SW 1271 (cell line): ENCODE measurements around the gene KRT7.

Experiments used
- DNase-seq, 2 experiments: peaks; one replicate each; lab custom pipeline; 2025; lab: John Stamatoyannopoulos, UW

Gene KRT7

DNA sequence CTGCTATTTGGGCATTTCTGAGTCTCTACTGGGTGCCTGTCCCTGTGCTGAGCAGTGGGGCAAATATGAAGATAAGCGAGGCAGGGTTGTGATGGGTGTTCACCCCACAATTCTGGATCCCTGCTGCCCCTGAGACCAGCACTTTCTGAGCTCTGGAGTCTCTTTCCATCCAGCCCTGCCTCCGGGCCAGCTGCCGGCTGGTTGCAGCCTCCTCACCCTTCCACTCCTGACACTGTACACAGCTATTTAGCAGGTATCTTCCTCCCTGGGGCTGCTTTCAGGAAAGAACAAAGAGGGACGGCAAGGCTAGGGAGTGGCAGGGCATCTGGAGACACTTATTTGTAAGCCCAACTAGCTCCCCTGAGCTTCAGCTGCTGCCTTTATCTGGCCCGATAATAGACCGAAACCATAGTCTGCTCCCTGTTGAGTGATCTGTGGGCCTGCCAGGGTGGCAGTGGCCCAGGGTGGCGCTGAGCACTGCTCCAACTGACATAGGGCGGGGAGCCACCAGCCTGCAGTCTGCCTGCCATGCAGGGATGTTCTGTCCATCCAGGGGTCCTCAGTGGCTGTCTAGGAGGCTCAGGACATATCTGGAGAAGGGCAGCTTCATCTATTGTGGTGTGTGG lies 33.6 kb upstream of the KRT7 start:
- no peak for DNase-seq

DNA sequence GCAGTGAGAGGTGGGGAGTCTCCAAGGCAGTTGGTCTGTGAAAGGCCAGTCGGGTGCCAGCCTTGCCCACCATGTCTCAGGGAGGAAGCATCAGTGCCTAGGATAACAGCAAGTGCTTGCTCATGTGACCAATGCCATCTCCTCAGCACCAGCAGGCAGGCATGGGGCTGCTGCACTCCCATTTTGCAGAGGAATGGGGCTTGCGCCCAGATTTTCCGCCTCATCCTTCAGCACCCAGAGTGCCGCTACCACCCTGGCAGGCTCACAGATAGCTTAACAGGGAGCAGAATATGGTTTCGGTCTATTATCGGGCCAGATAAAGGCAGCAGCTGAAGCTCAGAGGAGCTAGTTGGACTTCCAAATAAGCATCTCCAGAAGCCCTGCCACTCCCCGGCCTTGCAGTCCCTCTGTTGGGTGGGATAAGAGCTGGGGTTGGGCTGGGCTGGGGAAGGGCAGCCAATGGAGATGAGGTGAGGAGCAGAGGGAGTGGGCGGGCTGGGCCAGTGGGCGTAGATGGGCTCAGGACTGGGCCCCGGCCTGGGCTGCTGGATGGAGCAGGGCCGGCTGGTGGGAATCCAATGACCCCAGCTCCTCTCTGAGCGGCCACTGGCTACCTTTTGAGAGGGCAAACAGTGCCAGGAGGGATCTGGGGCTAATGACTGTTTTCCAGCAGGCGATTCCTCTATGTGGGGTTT lies 32.8 kb upstream of the KRT7 start:
- no peak for DNase-seq

DNA sequence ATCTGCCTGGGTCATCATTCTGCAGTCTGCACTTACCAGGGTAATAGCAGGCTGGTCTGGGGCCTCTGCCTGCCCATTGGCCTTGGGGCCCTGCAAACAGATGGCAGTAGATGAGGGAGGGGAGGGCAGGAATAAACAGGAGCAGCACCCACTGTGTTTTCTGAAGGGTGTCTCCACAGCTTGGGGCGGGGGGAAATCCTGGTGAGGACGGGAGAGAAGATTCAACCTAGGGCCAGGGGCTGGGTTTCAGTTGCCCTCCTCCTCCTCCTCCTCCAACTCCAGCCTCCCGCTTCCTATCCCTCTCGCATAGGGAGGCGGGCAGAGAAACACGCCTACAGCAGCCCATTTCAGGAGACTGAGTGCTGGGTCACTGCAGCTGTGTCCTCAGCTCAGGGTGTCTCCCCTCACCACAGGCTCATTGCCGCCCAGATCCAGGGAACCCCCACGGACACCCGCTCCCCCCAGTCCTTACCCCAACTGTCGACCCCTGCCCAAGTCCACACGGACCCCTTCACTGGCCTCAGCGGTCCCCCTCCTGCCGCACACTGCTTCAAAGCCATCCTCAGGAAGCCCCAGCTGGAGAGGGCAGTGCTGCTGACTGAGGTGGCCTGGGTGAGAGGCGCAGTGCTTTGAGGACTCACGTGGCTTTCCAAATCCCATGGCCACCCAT lies 32.1 kb upstream of the KRT7 start:
- DNase-seq = no peak

DNA sequence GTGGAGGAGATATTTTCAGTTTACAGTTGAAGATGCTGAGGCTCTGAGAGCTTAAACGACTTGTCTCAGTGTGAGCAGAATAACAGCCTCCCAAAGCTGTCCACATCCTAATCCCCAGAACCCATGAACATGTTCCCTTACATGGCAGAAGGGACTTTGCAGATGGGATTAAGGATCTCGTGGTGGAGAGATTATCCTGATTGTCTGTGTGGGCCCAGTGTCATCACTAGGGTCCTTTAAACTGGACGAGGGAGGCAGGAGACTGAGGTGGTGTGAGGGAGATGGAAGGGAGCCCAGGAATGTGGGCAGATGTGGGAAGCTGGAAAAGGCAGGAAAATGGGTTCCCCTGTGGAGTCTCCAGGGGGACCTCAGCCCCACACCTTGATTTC lies 31.6 kb upstream of the KRT7 start:
- no peak for DNase-seq

DNA sequence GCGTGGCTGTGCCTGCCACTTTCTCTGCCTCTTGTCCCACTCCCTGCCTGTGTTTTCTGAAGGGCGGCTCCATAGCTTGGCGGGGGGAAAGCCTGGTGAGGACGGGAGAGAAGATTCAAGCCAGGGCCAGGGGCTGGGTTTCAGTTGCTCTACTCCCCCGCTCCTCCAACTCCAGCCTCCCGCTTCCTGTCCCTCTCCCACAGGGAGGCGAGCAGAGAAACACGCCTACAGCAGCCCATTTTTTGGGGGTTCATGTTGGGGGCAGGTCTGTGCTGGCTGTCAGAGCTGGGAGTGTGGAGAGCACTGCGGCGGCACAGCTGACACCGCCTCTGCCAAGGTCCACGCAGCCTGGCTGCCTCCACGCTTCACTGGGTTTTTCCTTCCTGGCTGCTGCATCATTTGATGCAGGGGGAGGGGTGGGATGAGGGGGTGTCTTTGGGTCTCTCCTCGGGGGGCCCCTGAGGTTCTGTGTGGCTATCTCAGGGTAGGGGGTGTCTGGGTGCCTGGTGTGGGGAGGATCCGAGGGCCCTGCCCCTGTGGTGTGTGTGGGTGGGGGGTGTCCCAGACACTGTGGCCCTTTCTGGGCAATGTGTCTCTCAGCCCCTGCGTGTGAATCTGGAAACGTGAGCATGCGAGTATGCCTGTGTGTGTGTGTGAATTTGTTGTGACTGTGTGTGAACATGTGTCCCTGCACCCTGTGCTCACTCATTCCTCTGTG lies 30.5 kb upstream of the KRT7 start:
- no peak for DNase-seq

DNA sequence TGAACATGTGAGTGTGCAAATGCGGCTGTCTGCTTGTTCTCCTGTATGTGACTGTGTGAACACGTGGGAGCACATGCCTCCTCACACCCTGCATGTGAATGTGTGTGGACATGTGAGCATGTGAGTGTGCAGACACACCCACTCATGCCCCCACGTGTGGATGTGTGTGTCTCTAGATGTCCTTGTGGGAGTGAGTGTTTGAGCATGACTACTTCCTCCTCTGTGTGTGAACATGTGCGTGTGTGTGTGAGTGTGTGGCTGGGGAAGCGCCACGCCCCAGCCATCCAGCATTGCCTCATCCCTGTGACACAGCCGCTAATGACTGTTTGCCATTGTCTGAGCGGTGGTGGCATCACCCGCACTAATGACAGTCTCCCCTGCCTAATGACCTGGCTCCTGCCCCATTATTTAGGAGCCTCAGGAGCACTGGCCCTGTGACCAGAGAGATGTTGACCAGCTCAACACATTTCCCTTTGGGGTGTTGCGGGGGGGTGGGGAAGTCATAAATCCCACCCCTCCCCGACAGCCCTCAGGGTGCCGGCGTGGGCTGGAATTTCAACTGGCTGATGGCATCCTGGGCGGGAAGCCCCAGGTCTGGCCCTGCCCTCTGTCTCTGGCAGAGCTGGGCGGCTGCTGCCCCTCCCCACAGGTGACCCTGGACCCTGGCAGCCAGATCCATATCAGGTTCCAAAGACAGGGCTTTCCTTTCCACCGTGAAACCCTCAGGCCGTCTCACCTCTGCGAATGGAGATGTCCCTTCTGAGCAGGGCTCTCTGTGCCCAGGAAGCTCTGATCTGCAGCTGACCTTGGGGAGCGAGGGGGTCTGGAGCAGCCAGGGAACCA lies 29.7 kb upstream of the KRT7 start:
- no peak for DNase-seq

DNA sequence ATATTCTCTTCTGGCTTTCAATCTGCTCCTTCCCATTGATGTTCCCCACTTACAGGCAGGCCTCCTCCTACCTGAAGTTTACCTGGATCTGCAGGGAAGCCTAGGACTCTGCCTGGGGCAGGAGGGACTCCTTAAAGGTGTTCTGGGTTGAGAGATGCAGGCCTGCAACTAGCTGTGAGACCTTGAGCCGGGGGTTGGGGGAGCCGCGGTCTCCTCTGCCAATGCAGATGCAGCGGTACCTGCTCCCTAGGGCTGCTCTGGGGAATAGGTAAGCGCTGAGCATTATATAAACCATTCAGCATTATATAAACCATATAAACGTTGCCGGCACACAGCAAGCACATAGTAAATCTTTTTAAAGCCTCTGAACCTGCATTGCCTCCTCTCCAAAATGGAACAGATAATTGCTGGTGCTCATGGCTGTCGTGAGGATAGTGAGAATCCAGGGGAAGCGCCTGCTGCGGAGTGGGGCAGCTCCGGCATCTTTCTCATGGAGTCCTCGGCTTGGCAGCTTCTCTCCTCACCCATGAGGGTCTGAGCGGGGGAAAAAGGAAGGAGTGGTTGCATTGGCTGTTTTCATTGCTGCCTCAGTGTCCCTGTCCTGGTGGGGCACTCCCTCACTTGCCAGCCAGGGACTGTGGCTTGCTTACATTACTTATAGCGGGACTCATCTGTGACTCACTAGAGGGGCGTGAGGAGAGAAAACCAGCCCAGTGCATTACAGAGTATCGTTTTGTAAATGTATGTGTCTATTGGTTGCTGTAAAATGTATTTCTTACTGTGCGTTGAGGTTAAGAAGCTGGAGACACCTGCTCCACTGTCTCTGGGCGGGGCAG lies 28.7 kb upstream of the KRT7 start:
- no peak for DNase-seq

DNA sequence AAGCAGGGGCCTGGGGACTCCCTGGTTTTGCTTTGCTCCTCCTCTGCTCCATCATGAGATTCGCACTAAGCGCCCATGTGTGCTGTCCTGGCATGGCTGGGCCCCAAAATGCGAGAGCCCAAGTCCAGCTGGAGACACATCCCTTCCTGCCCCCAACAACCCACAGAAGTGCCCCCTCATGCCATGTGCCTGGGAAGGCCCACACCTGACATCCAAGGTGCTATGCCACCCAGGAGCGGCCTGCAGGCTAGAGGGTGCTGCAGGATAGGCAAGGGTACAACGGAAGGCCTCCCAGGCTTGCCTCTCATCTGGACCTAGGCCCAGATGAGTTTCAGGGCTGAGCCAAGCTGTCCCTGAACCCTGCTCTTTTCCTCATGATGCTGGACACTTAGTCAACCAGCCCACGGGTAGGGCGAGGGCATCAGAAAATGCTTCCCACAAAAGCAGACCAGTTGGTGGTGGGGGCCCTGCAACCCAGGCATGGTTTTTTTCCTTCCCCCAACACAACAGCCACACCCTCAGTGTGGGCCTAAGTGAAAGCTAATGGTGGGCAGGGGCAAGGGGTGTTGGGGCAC lies 28.0 kb upstream of the KRT7 start:
- no peak for DNase-seq

DNA sequence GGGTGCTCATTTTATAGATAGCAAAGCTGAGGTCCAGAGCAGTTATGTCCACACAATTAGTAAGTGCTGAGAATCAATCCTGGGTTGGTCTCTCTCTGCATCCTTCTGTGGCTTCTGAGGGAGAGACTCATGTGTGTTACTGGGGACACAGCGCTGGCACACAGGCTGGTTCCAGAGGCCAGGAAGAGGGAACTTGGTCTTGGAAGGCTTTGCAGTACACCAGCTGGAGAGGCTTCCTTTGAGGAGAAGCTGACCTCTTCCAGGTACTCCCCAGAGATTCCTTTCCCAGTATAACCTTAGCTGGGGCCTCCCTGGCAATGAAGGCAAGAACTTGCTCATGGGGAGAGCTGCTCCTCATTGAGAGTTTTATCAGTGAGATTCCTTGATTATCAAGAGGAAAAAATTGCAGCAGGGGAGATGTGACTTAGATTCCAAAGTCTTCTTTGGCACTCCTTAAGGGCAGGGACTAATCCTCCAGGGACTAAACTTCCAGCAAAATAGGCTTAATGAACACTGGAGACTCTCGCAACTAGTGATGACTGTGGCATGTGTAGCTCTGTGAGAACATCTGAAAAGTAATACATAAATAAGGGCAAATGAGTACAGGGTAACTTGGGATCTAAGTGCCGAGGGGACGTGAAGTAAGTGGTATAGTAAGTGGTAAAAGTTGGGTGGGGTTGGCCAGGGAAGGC lies 27.3 kb upstream of the KRT7 start:
- DNase-seq = no peak

DNA sequence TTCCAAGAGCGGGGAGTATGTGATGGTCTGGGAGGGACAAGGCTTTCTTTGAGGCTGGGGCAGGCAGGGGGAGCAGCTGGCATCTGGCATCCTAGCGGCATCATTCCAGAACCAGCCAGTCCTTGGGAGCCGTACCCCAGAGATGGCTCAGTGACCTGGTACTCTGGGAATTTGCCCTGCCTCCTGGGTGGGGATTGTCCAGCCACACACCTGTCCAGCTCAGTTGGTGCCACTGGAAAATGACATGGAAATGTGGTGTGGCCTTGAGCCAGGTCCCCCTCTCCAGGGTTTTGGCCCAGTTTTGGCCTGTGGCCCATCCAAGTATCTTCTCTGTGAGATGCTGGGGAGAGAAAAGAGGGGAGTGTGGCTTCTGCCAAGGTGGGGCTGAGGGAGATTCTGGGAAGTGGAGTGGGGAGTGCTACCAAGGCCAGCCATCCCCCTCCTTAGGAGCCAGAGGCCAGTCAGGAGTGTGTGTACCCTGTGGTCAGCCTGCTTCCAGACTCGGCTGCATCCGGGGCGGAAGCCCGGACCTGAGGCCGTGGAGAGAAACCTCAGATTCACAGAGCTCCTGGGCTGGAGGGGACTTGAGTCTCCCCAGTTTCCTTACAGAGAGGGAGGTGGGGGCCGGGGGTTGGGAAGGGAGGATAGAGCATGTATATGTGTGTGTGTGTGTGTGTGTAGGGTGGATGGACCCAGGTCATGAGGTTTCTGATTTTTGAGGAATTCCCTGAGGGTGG lies 26.6 kb upstream of the KRT7 start:
- no peak for DNase-seq

DNA sequence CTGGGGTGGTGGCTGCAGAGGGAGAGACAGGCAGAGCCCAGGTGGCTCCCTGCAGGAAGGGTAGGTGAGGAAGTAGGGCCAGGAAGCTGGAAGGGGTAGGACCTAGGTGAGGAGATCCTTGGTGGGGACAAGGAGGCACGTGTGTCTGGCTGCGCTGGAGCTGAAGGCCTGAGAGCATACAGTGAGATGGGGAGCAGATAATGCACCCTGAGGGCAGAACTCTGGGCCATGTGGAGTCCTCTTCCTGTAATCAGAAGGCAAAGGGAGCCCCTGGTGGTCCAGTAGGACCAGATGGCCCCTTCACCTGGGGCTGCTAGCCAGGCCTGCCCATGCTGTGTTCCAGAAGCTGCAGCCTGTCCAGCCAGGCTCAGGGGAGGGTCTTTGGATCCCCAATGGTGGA lies 25.9 kb upstream of the KRT7 start:
- no peak for DNase-seq

DNA sequence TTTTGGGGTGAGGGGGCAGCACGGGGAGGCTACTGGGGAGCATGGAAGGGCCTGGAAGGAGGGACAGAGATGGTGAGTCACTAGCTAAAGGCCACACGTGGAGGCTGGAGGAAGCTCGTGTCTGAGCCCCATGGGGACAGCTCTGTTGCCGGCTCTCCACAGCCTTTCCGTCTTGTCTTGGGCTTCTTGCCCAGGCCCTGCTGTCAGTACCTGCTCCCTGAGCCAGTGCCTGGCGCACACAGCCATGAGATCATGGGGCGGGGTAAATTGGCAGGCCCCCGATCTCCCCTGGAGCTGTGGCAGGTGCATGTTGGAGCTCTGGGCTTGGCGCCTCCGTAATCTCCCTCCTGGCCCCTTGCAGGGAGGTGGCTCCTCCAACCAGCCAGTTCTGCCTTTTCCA lies 25.1 kb upstream of the KRT7 start:
- DNase-seq = no peak

DNA sequence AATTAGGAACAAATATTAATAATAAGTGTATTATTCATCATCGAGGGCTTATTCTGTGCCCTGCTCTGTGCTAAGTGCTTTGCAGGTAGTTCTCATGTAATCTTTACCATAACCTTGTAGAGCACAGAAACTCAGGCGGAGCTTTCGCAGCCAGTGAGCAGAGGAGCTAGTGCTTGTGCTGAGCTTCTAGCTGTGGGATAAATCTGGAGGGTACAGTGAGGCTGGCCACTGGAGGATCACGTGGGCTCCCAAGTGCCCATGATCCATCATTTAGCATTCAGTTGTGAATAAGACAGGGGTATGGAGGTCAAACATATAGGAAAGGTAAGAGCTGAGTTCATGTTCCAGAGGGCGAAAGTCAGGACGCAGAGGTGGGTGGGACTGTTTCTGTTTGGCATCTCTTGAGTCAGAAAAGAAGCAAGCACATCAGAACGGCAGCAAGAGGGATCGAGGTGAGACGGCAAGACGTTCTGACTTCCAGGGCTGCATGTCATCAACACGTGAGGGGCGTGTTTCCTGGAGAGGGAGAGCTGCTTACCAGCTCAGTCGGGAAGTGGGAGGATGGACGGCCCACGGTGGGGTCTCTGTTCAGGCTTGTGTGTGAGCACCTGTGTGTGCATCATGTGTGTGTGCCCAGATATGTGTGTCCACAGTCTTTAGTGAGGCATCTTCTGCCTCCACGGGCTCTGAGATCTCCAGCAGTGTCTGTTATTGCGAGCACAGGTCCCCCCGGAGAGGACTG lies 24.4 kb upstream of the KRT7 start:
- DNase-seq = no peak

DNA sequence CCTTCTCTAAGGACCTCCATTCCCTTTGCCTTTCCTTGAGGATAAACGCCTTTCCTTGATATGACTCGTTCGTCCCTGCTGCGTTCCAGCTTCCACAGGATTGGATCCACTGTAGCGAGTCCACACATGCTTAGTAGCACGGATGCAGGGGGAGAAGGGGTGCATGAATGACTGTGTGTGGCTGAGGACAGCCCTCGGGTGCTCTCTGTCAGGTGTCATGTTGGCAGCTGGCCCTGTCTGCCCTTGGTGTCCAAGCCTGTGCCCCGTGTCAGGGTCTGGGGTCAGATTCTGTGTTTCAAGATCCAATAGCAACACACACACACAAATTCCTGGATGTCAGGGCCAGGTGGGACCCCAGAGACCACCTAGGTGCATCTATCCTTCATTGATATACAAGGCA lies 23.7 kb upstream of the KRT7 start:
- no peak for DNase-seq

DNA sequence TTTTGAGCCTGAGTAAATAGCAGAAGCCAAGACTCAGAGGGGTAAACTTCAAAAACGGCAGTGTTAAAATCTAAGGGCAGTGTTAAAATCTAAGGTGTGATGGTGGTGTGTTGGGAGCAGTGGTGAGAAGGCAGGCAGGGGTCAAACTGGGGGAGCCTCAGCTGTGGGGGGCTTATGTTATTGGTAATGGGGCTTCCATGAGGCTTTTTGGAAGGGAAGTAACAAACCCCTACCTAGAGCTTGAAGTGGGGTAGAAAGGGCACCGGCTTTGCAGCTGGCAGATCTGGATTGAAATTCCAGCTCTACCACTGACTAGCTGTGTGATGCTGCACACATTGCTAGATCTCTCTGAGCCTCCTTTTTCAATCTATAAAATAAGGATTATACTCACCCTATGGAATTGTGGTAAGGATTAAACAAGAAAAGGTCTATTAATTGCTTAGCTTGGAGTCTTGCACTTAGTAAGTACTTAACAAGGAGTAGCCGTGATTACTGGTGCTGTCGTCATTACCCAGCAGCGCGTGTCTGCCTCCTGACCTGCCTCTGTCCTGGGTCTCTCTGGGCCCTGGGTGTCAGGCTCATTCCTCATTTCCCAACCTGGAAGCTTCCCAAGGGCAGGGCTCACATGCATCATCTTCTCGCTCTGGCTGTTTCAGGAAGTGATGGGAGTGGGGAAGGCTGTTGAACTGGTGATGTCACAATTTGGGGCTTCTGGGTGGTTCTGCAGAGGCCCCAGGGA lies 22.7 kb upstream of the KRT7 start:
- DNase-seq = no peak

DNA sequence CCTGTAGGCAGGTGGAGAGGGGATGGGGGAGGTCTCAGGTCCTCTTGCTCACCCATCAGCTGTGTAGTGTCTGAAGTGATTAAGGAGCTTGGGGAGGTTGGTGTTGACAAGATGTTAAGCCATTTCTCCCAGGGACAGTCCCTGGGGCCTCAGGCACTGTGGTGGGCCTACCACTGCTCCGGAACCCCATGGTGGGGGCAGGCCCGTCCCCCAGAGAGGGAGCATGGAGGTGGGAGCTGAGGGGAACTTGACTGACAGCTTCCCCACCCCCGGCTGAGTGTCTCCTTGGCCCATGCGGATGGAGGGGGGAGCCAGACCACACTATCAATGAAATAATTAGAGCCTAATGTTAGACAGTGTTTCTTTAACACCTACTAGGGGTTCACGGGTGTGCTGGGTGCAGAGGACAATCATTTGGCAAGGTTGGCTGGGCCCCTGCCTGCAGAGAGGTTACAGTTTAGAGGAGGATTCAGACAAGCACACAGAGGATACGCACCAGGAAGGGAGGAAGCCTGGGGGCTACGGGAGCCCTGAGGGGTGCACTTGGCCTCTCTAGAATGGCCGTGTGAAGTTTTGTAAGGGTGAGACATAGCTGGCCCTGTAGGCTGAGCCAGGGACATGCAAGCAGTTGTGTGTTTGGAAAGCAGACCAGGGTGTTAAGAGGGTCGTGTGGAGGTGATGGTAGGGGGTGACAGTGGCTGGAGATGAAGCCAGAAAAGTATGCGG lies 22.0 kb upstream of the KRT7 start:
- no peak for DNase-seq
